Neural progenitor cell (in vitro differentiated cells): ENCODE measurements around the gene C10orf71.

Experiments
- CTCF ChIP-seq: fragments of 200-600 bp; sonication (generic); IDR thresholded peaks from 2 replicates; pipeline ENCODE4 v1.5.1; 2017; ENCODE audit warnings: antibody characterized with exemption, mild to moderate bottlenecking
- EZH2phosphoT487 ChIP-seq: fragments of 200-600 bp; sonication (generic); IDR thresholded peaks from 2 replicates; pipeline ENCODE4 v1.6.1; 2017; ENCODE audit warnings: antibody characterized with exemption

- TF ChIP-seq CTCF = no peak
- TF ChIP-seq EZH2phosphoT487 = no peak
Measured at GRCh38 chr10:49352323-49352722, 53.4 kb downstream of the C10orf71 start.
